Activated CD8-positive, alpha-beta memory T cell treated with anti-CD3 and anti-CD28 coated beads, Interleukin-2, amount 50 U/mL, for 24 hours (primary cell): ENCODE results near the gene EIF4A3.

Experiments used
- DNase-seq: peaks from one replicate; pipeline ENCODE4 v3.0.0-alpha.2; 2020; ENCODE audit errors: extremely low read depth

Gene EIF4A3

GRCh38 chr17:80112471-80113032 is 34.4 kb downstream of the EIF4A3 start:
- no peak for DNase-seq

- no peak for DNase-seq
These were observed 35.0 kb downstream of the EIF4A3 start for GRCh38 chr17:80111702-80112470.

DNA sequence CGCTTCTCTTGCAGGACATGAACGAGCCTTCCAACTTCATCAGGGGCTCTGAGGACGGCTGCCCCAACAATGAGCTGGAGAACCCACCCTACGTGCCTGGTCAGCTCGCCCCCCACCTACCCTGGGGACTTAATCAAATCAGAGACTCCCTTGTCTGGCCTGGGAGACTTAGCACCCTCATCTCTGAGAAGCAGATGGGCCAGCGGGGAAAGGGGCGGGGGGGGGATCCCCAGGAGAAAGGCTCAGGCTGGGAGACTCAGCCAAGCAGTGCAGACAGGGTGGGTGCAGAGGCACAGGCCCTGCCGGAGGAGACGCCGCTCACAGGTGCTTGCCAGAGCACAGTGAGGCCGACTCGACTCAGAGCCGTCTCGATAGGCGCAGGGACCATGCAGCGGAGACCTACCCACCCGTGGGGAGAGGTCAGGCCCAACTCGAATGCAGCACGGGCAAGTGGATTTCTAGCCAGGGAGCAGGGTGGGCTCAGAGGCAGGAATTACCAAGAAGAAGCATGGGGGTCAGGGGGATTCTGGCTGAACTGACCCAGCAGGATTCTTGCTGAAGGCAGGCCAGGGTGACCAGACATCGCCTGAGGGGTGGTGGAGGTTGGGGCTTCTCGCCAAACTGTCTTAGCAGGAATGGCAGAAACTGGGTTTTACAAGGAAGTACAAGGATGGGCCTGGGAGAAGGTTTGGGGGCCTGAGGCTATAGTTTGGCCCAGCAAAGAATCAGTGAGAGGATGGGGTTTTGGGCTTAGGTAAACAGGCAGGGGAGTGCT is 35.8 kb downstream of the EIF4A3 start:
- no peak for DNase-seq

DNA sequence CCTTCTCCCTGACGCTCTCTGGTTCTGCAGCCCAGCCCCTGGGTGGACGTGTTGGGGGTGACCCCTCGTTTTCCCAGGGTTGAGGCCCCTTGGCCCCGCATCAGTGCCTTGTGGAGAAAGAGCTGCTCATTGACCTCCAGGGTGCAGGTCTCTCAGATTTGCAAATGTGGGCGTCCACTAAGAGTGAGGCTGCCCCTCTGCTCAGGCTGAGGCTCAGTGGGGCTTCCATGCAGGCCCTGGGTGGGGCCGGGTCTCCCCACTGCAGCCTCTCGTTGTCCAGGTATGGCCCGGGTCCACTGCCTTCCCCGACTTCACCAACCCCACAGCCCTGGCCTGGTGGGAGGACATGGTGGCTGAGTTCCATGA is 36.5 kb downstream of the EIF4A3 start:
- DNase-seq, result no peak

DNA sequence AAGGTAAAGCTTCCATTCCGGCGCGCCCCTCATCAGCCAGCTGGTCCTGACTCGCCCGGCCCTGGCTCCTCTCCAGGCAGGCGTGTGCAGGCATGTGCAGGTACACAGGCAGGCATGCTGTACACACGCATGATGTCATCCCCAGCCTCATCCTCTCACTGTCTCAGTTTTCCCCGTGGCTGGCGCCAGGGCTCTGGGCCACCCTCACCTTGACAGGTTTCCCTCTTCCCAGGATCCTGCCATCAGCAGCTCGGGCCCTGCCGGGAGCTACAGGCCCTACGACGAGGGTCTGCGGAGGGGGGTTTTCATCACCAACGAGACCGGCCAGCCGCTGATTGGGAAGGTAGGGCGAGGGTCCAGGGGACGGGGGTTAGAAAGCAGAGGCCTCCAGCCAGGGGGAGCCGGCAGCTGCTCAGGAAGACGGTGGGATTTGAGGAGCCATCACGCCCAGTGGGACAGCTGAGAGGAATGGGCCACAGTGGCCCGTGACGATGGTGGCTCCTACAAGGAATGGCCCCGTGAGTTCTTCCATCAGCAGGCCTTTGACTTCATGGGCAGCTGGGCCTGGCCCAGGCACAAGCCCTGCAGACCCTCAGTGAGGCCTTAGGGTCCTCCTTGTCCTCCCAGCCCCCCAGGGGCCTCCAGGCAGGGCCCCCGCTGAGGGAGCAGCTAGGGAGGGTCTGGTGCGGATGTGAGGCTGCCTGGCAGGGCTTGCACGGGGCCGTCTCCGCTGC is 37.0 kb downstream of the EIF4A3 start:
- DNase-seq, result no peak

DNA sequence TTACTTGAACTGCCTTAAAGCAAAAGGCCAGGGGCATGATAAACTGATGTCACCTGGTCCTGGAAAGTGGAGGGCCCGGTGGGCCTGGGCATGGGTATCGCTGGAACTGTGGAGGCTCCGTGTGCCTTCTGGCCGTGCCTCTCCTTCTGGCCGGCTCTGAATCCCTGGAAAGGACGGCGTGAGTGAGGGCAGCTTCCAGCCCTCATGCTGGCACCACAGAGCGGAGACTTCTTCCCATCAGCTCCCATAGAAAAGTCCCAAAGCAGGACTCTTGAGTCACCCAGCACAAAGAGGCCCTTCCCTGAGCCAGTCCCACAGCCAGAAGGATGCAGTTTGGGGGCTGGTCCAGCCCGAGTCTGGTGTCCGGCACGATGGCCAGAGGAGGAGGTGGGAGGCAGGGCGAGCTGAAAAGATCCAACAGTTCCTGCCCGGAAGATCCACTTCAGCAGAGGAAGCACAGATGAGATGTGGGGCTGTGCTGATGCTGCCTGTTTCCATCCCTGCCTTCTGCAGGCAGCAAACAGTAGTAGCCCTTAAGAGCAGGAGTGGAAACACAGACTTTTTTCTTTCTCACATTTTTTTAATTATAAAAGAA is 37.8 kb downstream of the EIF4A3 start:
- DNase-seq, result no peak

DNA sequence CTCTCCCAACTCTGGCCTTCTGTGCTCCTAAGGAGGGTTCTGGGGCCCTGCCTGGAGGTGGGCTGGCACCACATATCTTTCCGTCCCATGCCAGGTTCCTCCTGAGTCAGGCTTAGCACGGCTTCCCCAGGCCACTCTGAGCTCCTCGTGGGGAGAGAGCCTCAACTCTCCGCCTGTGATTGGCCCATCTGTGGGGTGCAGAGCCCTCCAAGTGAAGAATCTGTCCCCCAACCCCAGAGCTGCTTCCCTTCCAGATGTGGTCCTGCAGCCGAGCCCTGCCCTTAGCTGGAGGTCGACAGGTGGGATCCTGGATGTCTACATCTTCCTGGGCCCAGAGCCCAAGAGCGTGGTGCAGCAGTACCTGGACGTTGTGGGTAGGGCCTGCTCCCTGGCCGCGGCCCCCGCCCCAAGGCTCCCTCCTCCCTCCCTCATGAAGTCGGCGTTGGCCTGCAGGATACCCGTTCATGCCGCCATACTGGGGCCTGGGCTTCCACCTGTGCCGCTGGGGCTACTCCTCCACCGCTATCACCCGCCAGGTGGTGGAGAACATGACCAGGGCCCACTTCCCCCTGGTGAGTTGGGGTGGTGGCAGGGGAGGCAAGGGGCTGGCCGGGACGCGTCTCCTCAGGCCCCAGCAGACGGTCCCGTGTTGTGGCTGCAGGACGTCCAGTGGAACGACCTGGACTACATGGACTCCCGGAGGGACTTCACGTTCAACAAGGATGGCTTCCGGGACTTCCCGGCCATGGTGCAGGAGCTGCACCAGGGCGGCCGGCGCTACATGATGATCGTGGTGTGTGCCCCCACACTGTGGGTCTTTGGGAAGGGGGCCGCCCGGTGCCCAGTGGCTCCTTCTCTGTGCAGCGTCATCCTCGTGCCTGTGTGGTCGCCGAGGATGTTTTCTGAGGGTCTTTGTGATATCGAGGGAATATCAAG is 38.6 kb downstream of the EIF4A3 start:
- no peak for DNase-seq

DNA sequence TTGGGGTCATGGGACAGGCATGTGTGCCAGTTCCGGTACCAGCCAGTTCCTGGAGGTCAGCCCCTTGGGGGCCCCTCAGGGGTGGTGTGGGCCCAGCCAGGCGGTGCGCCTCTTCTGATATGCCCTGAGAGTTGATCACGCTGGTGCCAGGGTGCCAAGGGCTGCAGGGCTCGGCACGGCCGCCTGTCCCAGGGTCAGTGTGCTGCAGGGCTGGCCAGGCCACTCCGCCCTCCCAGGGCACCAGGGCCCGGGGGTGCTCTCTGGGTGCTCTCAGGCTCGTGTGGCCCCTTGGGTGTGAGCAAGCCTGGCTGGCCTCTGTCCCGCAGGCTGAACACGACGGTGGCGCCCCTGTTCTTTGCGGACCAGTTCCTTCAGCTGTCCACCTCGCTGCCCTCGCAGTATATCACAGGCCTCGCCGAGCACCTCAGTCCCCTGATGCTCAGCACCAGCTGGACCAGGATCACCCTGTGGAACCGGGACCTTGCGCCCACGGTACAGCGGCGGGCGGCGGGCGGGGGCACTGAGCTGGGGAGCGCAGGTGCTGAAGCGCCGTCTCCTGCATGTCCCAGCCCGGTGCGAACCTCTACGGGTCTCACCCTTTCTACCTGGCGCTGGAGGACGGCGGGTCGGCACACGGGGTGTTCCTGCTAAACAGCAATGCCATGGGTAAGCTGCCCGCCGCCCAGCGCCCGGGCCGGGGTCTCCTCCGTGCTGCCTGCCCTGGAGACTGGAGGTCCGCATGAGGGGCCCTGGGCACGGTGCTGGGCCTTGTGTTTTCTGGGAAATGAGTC is 39.5 kb downstream of the EIF4A3 start:
- no peak for DNase-seq

- no peak for DNase-seq
These were observed 40.2 kb downstream of the EIF4A3 start for GRCh38 chr17:80106751-80107150.

- no peak for DNase-seq
These were observed 40.8 kb downstream of the EIF4A3 start for GRCh38 chr17:80106176-80106575.

DNA sequence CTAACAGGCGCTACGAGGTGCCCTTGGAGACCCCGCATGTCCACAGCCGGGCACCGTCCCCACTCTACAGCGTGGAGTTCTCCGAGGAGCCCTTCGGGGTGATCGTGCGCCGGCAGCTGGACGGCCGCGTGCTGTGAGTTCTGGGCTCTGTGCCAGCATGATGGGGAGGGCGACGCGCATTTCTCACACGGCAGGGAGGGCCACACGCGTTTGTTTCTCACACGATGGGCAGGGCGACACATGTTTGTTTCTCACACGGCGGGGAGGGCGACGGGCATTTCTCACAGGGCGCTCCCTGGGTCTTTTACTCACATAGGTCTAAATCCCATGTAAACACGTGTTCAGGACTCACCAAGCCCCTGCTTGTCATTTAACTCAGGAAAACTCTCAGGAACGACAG is 41.2 kb downstream of the EIF4A3 start:
- no peak for DNase-seq

DNA sequence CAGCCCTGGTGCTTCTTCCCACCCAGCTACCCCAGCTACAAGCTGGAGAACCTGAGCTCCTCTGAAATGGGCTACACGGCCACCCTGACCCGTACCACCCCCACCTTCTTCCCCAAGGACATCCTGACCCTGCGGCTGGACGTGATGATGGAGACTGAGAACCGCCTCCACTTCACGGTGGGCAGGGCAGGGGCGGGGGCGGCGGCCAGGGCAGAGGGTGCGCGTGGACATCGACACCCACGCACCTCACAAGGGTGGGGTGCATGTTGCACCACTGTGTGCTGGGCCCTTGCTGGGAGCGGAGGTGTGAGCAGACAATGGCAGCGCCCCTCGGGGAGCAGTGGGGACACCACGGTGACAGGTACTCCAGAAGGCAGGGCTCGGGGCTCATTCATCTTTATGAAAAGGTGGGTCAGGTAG is 42.0 kb downstream of the EIF4A3 start:
- DNase-seq, result no peak

- DNase-seq, result no peak
These were observed 42.5 kb downstream of the EIF4A3 start for GRCh38 chr17:80104321-80104955.

DNA sequence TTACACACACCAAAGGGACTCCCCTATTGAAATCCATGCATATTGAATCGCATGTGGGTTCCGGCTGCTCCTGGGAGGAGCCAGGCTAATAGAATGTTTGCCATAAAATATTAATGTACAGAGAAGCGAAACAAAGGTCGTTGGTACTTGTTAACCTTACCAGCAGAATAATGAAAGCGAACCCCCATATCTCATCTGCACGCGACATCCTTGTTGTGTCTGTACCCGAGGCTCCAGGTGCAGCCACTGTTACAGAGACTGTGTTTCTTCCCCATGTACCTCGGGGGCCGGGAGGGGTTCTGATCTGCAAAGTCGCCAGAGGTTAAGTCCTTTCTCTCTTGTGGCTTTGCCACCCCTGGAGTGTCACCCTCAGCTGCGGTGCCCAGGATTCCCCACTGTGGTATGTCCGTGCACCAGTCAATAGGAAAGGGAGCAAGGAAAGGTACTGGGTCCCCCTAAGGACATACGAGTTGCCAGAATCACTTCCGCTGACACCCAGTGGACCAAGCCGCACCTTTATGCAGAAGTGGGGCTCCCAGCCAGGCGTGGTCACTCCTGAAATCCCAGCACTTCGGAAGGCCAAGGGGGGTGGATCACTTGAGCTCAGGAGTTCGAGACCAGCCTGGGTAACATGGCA is 43.4 kb downstream of the EIF4A3 start:
- no peak for DNase-seq

DNA sequence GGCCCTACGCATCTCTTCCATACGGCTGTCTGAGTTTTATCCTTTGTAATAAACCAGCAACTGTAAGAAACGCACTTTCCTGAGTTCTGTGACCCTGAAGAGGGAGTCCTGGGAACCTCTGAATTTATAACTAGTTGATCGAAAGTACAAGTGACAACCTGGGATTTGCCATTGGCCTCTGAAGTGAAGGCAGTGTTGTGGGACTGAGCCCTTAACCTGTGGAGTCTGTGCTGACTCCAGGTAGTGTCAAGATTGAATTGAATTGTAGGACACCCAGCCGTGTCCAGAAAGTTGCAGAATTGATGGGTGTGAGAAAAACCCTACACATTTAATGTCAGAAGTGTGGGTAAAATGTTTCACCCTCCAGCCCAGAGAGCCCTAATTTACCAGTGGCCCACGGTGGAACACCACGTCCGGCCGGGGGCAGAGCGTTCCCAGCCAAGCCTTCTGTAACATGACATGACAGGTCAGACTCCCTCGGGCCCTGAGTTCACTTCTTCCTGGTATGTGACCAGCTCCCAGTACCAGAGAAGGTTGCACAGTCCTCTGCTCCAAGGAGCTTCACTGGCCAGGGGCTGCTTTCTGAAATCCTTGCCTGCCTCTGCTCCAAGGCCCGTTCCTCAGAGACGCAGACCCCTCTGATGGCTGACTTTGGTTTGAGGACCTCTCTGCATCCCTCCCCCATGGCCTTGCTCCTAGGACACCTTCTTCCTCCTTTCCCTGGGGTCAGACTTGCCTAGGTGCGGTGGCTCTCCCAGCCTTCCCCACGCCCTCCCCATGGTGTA is 44.1 kb downstream of the EIF4A3 start:
- DNase-seq, result no peak

GRCh38 chr17:80101946-80102663 is 44.8 kb downstream of the EIF4A3 start:
- DNase-seq, result no peak
